ENCODE measurements around the gene SLC9A5.
A peak's percentile ranks its signal among the peaks of the same experiment; 100 is the strongest.

GRCh38 chr16:67216612-67217490 lies 31.9 kb upstream of the SLC9A5 start:
- TF ChIP-seq FOXJ2 (tag; IDR thresholded peaks at IDR 0.05) (no peak), CHD1 (IDR thresholded peaks at IDR 0.05; ENCODE audit: low read length) (no peak), MYC (IDR thresholded peaks at IDR 0.05; ENCODE audit: low read depth, low read length) (peak; percentile 80), MYC (CRISPR knock-in tag; IDR thresholded peaks at IDR 0.05; ENCODE audit: borderline replicate concordance, low read depth) (no peak), CHD2 (IDR thresholded peaks at IDR 0.05; ENCODE audit: low read depth, low read length) (no peak), CBX8 (IDR thresholded peaks at IDR 0.05; ENCODE audit: borderline replicate concordance, extremely low read depth, low read depth, low read length, poor library complexity, severe bottlenecking) (no peak), TEAD1 (CRISPR knock-in tag; IDR thresholded peaks at IDR 0.05) (no peak), POLR2A (conservative IDR thresholded peaks at IDR 0.05) (no peak), HCFC1 (IDR thresholded peaks at IDR 0.05; ENCODE audit: low read depth, low read length) (no peak), SIX5 (IDR thresholded peaks at IDR 0.05; ENCODE audit: borderline replicate concordance in 1 of 2, insufficient read depth in 1 of 2, low read depth in 1 of 2, low read length in 2 of 2) (no peak), ZNF449 (CRISPR knock-in tag; IDR thresholded peaks at IDR 0.05) (no peak), ATF3 (IDR thresholded peaks at IDR 0.05) (no peak), ATF3 (CRISPR knock-in tag; conservative IDR thresholded peaks at IDR 0.05) (no peak), CTCF (IDR thresholded peaks at IDR 0.05 in 2 of 3, conservative IDR thresholded peaks at IDR 0.05 in 1 of 3; ENCODE audit: insufficient read depth in 2 of 3, low read depth in 1 of 3, low read length in 3 of 3) (no peak), SAP30 (IDR thresholded peaks at IDR 0.05; ENCODE audit: borderline replicate concordance, insufficient read depth, low read depth, low read length, poor library complexity, severe bottlenecking) (no peak)

Data from K562 (cell line).